Body of pancreas (tissue), 4 donors: Measurements from ENCODE around the gene CYB561.

Experiments
- POLR2A ChIP-seq, 3 donors: fragments of 450-650 bp; IDR thresholded peaks; one replicate each; pipeline ENCODE4 v1.6.1; 2016; ENCODE audit warnings: antibody characterized with exemption in 3 of 3, mild to moderate bottlenecking in 2 of 3
- TF ChIP-seq, protein P1 (sequence below), 7 experiments: fragments of 450-650 bp in 4 of 7; fragments of 200-600 bp in 3 of 7; sonication (generic) in 3 of 7; IDR thresholded peaks; one replicate each; pipeline ENCODE4 v1.5.1; 2016 to 2019; ENCODE audit warnings: antibody characterized with exemption in 7 of 7

GRCh38 chr17:63423963-63424362, 22.1 kb downstream of the CYB561 start:
- TF ChIP-seq, protein P1, sequence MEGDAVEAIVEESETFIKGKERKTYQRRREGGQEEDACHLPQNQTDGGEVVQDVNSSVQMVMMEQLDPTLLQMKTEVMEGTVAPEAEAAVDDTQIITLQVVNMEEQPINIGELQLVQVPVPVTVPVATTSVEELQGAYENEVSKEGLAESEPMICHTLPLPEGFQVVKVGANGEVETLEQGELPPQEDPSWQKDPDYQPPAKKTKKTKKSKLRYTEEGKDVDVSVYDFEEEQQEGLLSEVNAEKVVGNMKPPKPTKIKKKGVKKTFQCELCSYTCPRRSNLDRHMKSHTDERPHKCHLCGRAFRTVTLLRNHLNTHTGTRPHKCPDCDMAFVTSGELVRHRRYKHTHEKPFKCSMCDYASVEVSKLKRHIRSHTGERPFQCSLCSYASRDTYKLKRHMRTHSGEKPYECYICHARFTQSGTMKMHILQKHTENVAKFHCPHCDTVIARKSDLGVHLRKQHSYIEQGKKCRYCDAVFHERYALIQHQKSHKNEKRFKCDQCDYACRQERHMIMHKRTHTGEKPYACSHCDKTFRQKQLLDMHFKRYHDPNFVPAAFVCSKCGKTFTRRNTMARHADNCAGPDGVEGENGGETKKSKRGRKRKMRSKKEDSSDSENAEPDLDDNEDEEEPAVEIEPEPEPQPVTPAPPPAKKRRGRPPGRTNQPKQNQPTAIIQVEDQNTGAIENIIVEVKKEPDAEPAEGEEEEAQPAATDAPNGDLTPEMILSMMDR (IDR thresholded peaks at IDR 0.05), result no peak
- TF ChIP-seq POLR2A (IDR thresholded peaks at IDR 0.05), result no peak
